Vagina (tissue), 2 donors: ENCODE data around the gene FLVCR1.

ENCODE experiments used
- CTCF ChIP-seq, 3 experiments: fragments of 450-650 bp in 2 of 3; fragments of 200-600 bp in 1 of 3; sonication (generic) in 1 of 3; IDR thresholded peaks; one replicate each; pipeline ENCODE4 v1.5.1; 2017 to 2019; ENCODE audit warnings: antibody characterized with exemption in 3 of 3, mild to moderate bottlenecking in 2 of 3, moderate library complexity in 2 of 3
- POLR2A ChIP-seq, 2 donors: fragments of 450-650 bp; IDR thresholded peaks; one replicate each; pipeline ENCODE4 v1.6.1; 2017; ENCODE audit warnings: antibody characterized with exemption in 2 of 2, mild to moderate bottlenecking in 2 of 2, moderate library complexity in 2 of 2
- POLR2AphosphoS5 ChIP-seq, 2 donors: sonication (generic); formaldehyde crosslinking; IDR thresholded peaks; one replicate each; pipeline ENCODE4 v1.9.0; 2017; ENCODE audit warnings: antibody characterized with exemption in 2 of 2, mild to moderate bottlenecking in 2 of 2, low read depth in 1 of 2; ENCODE audit not compliant: insufficient read depth in 1 of 2

- TF ChIP-seq CTCF (IDR thresholded peaks at IDR 0.05) (no peak), POLR2A (IDR thresholded peaks at IDR 0.05) (no peak), POLR2AphosphoS5 (IDR thresholded peaks at IDR 0.05; ENCODE audit: insufficient read depth in 1 of 2, low read depth in 1 of 2) (no peak)
These were observed 35.1 kb upstream of the FLVCR1 start for GRCh38 chr1:212822956-212823355.
